Measurements from ENCODE around the gene RIOK1.
"Not testable (repeated sequence)": the region's sequence is repeated elsewhere in the genome, so short reads cannot be mapped to it uniquely, and the experiment has no call there.

RIOK1 gene

DNA sequence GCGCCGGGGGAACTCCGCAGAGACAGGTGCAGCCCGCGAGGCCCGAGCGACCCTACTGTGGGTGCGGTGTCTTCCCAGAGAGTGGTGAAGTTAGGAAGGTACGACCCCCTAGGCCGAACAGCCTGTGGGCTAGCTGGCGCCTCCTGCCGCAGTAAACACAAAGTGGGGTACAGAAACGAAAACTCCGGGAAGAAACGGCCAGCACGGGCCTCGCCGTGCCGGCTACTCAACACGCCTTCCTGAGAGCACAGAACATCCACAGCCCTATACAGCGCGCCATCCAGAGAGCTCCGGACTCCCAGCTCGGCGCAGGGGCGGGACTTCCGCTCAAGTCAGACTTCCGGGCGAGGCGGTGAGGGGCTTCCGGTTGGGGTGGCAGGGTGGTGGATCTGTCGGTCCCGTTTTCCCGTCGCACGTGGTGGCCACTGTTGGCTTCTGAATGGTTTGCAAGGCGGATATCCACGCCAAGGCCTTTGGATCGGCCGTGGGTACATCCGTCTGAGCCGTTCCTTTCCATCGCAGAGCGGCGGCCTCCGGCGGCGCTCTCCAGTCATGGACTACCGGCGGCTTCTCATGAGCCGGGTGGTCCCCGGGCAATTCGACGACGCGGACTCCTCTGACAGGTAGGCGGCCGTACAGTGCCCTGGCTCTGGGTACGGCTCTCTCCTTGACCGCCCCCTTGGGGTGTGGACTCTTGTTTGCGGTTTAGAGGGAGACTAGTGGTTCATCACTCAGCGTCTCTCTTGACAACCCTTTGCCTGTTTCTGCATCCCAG, at the start of gene RIOK1, which contains the start of gene CAGE1:
Gene RIOK1 (plus strand): TSS at position 358 of the 775 bp plus-strand sequence. CDS start 195 bp downstream, at position 553.
Gene CAGE1 (minus strand): TSS at position 292 of the 775 bp plus-strand sequence. CDS start 2,569 bp downstream, outside the sequence.
- DNase-seq = peak; percentile 87 to 90

DNA sequence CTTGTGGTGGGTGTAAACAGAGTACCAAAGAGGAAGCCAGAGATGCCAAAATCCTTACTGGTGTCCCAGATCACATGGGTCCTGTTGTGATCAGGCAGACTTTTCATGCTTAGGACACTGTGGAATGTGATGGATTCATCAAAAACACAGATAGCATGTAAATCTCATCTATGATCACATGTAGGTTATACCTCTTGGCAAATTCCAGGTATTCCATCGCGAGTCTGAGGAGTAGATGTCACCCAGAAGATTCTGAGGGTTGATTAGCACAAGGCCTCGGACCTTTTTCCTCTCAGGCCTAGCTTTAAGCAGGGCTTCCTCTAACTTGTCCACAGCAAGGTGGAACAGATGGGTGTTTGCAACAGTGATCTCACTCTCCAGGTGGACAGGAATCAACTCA, 48.3 kb upstream of the RIOK1 start:
- no peak for DNase-seq

DNA sequence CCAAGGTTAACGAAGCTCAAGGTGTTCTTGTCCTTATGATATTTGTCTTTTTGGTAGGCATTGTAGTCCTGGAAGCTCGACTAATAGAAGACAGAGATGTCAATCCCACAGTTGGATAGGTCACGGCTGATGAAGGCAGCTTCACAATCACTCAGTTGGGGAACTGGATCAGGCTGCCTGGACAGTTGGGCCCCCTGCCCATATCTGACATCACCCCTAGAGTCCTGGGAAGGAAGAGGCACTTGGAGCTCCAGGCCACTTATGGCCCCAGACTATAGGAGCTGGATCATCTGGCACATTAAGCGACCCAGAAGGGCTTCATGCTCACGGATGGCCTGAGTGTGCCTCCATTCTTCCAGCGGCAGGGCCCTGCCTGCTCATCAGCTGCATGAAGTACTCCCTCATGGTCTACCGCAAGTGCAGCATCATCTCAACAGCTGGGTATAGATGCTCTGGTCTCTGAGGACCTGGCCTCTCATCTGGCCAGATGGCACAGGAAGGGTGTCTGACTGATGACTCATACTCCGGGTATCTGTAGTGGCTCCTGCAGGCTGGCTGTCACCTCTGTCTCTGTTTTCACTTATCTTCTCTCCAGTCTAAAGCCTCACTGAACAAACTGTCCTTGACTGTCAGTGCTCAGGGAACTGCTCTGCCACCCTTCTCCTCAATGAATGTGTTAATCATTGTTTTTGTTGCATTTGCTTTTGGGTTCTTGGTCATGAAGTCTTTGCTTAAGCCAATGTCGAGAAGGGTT, 47.4 kb upstream of the RIOK1 start:
- no peak for DNase-seq

DNA sequence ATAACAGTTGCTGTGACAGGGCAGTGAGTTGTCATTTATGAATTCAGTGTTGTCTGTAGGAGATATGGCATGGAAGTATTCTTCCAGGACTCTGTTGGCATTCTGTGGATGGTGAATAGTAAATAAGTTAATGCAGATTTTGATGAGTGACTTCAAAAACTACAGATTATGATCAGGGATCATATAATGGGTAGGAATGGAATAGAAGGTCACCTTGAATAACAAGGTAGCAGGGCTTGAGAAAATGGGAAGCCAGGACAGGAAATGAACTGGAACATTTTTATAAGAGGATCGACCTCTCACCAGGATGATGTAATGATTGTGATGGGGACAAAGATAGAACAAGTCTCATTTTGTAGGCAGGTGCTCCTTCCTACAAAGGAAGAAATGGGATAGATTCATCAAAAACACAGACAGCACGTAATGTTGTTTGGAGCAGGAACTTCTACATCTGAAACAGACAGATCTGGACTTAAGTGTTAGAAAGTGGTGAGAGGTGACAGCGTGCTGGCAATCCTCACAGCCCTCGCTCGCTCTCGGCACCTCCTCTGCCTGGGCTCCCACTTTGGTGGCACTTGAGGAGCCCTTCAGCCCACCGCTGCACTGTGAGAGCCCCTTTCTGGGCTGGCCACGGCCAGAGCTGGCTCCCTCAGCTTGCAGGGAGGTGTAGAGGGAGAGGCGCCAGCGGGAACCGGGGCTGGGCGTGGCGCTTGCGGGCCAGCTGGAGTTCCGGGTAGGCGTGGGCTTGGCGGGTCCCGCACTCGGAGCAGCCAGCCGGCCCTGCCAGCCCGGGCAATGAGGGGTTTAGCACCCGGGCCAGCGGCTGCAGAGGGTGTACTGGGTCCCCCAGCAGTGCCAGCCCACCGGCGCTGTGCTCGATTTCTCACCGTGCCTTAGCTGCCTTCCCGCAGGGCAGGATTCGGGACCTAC, 45.8 kb upstream of the RIOK1 start:
- DNase-seq = no peak

DNA sequence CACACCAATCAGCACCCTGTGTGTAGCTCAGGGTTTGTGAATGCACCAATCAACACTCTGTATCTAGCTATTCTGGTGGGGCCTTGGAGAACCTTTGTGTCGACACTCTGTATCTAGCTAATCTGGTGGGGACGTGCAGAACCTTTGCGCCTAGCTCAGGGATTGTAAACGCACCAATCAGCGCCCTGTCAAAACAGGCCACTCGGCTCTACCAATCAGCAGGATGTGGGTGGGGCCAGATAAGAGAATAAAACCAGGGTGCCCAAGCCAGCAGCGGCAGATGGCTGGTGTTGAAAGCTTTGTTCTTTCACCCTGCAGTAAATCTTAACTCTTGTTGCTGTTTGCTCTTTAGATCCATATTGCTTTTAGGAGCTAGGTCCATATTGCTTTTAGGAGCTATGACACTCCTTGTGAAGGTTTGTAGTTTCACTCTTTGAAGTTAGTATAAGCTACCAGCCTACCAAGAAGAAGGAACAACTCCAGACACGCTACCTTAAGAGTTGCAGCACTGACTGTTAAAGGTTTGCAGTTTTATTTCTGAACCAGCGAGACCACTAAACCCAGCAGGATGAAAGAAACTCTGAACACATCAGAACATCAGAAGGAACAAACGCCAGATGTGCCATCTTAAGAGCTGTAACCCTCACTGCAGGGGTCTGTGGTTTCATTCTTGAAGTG, 44.7 kb upstream of the RIOK1 start:
- not testable (repeated sequence) for DNase-seq

DNA sequence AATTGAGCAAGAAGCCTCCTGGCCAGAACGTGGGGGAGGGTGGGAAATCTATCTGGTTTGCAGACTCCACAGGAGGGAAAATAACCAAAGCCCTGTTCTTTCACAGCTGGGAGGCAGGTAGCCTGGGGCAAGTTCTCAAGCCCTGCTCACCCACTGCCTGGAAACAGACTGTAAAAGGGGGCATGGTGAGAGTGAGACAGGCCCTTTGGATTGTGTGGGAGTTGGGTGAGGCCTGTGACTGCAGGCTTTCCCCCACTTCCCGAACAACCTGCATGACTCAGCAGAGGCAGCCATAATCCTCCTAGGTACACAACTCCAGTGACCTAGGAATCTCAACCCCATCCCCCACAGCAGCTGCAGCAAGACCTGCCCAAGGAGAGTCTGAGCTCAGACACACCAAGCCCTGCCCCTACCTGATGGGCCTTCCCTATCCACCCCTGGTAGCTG, 42.0 kb upstream of the RIOK1 start:
- not testable (repeated sequence) for DNase-seq

DNA sequence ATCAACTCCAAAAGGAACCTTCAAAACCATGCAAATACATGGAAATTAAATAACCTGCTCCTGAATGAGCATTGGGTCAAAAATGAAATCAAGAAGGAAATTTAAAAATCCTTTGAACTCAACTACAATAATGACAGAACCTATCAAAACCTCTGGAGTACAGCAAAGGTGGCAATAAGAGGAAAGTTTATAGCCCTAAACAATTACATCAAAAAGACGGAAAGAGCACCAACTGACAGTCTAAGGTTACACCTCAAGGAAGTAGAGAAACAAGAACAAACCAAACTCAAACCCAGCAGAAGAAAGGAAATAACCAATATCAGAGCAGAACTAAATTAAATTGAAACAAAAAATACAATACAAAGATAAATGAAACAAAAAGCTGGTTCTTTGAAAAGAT, 39.0 kb upstream of the RIOK1 start:
- not testable (repeated sequence) for DNase-seq

DNA sequence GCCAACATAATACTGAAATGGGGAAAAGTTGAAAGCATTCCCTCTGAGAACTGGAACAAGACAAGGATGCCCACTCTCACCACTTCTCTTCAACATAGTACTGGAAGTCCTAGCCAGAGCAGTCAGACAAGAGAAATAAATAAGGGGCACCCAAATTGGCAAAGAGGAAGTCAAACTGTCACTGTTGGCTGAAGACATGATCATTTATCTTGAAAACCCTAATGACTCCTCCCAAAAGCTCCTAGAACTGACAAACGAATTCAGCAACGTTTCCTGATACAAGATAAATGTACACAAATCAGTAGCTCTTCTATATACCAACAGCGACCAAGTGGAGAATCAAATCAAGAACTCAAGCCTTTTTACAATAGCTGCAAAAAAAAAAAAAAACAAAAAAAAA, 37.7 kb upstream of the RIOK1 start:
- DNase-seq = not testable (repeated sequence)

DNA sequence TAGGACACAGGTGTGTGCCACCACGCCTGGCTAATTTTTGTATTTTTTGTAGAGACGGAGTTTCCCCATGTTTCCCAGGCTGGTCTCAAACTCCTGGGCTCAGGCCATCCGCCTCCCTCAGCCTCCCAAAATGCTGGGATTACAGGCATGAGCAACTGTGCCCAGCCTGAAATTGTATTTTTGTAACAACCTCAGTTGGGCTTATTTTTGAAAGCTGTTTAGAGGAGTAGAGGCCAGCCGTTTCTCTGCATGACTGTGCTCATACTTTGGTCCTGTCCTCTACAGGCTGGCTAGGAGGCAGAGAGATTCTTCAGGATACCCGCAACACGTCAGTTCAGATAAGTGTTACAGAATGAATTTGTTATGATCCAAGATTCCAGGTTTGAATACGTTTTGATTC, 22.2 kb upstream of the RIOK1 start:
- DNase-seq = no peak

DNA sequence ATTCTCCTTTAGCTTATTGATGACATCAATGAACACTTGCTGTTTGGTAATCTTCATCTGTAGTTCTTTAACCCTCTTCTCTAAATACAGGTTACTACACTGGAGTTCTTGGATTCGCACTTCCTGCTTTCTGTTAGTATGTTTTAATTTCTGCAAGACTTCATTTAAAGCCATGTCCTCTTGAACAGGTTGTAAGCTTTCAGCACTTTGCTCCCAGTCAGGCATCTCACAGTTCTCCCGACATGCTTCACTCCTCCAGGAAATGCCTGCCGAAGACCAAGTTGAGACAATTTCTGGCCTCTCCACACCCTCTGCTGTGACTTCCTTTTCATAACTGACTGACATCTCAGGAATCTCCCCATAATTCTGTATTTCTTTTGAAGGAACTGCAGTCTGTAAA, 15.9 kb upstream of the RIOK1 start:
- no peak for DNase-seq

DNA sequence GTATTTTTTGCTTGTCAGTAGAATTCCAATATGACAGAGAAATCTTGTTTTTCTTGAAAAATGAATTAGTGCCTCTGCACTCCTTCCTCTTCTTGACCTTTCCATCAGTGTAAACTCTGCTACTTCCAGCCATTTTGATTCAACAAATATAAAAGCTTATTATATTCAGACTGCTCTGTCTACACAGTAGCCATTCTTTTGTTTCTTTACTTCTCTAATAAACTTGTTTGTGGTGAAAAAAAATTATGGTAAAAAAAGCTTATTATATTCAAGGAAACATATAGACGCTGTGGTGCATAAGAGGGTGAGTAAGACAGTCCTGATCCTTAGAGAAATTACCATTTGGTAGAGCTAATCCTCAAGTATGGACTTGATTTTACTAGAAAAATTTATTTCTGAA, 11.6 kb upstream of the RIOK1 start:
- no peak for DNase-seq

DNA sequence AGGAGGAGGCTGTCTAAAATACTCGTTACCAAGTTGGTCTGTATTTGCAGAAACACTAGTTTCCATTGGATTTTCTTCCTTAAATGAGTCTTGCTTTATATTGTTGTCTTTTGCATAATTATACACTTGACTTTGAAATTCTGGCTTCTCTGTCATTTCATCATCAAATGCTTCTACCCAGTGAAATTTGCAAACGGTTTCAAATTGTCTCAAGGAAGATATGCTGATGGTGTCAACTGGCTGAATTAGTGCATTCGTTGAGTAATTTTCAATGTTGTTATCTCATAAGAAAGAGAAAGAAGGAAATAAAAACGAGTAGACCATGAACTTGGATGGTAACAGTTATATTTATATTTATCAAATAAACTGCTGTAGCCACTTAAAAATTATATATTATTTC, 10.9 kb upstream of the RIOK1 start:
- no peak for DNase-seq

DNA sequence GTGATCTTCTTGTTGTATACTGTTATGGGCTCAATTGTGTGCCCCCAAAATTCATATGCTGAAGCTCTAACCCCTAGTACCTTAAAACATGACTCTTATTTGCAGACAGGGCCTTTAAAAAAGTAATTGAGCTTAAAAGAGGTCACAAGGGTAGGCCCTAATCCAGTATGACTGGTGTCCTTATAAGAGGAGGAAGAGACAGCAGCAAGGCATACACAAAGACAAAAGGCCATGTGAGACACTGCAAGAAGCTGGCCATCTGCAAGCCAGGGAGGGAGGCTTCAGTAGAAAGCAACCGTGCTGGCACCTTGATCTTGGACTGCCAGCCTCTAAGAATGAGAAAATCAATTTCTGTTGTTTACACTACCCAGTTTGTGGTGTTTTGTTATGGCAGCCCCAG, 8.5 kb upstream of the RIOK1 start:
- DNase-seq = no peak

DNA sequence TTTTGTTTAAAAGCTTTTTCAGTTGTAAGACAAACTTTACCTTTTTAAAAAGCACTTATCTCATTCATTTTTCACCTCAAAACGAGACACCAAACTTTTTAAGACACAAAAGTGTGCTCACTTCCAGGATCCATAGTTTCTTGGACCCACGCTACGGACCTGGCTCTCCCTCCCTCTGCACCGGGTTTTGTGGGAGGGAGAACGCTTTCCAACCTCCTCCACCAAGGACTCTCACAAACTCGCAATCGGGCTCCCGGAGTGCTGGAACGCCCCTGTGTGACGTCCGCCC, 502 bp upstream of the RIOK1 start:
- DNase-seq = no peak

DNA sequence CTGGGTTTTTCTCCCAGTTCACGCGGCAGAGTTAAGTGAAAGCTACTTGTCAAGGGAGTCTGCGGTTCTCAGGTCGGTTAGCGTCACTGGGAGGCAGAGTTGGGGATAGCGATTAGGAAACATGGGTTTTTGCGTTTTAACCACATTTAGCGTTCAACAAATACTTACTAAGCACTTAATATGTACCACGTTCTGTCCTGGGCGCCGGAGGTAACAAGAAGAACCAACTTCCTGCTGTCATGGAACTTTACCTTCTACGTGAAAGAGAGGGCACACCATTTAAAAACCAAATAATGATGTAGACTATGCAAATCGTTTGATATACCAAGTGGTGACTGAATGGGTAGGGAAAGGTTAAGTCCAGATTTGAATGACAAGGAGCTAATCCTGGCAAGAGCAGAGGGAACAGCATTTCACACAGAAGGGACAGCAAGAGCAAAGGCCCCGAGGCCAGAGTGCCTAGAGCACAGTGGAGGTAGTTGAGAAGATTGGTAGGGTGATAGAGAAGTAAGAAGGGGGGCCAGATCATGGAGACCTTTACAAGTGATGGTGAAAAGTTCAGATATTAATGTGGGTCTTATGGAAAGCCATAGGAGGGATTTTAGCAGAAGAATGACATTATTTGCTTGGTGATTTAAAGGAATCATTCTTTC, 744 bp downstream of the RIOK1 start:
- no peak for DNase-seq

DNA sequence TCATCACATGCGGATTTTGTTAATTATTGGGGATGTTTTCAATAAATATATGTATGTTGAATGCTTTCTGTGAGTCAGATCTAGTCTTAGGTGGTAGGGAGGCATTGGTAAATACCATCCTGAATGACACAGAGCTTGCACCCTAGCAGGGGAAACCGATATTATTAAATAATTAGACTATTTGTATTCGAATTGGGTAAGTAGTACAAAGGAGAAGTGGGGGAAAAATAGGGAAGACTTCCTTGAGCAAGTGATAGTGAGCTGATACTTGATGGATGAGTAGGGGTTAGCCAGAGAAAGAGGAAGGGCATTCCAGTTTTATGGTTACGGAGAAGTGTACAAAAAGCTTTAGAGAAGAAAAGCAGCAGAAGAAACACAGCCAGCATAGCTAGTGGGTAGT, 1.5 kb downstream of the RIOK1 start:
- DNase-seq = no peak

DNA sequence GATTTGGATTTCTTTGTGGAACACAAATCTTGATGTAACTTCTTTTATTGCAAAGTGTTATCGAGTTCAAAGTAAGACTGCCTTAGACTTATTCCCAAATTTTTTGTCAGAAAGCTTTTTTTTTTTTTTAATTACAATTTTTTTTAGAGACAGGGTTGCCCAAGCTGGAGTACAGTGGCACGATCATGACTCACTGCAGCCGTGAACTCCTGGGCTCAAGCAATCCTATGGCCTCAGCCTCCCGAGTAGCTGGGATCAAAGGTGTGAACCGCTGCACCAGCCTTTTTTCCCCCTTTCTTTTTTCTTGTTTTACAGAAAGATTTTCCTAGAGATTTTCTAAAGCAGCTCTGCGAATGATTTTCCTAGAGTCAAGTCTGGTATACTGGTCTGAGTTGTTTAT, 2.8 kb downstream of the RIOK1 start:
- DNase-seq = no peak

DNA sequence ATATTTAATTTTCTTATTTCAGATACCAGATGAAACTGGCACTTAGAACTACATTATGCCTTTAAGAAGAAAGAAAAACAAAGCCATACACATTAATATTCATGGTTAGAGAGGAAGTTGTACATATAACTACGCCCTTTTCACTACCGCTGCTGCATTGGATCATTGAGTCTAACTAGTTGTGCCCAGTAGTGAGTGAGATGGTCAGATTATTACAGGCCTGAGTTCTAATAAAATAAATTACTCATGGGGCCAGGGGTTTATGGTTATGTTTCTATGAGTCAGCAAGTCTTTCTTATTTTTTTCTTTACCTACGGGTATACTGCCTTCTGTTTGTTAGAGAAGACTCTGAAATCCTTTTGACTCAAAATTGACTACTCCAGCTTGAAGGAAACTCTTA, 11.5 kb downstream of the RIOK1 start:
- DNase-seq = no peak

DNA sequence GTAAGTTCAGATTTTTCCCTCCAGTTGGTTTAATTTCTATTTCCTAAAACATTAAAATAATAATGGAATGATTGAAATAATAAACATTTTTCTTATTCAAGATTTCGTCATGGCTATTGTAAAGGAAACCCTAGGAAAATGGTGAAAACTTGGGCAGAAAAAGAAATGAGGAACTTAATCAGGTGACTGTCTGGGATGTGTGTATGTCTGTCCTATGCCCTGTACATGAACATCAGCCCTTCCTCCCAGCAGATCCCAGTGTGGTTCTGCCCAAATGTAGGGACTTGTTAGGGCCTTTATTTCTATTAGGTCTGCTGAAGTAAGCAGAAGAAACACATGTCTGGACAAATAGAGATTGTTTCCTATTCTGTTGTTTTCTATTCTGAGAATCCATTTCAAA, 13.1 kb downstream of the RIOK1 start:
- DNase-seq = no peak

DNA sequence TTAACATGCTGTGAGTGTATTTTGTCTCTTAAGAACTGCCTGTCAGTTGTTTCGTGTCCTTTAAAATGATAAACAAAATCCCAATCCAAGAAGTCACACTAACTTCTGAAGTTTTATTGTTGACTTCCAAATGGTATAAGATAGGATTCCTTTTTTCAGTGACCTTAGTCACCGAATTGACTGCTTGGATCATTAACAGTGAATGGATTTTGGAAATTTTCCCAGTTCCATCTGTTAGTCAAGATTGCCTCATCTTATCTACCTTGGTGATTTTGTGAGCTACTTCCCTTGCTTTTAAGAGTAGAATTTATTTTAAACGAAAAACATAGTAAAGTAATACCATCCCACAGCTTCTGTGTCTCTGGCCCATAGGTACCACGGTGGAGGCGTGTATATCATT, 14.9 kb downstream of the RIOK1 start:
- no peak for DNase-seq

DNA sequence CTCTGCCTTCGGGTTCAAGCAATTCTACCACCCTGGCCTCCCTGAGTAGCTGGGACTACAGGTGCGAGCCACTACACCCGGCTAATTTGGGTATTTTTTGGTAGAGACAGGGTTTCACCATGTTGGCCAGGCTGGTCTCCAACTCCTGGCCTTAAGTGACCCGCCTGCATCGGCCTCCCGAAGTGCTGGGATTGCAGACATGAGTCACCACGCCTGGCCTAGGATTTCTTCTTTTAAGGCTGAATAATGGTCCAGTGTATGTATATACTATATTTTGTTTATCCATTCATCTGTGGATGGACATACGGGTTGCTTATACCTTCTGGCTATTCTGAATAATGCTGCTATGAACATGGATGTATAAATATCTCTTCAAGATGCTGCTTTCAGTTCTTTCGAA, 17.1 kb downstream of the RIOK1 start:
- DNase-seq = no peak

DNA sequence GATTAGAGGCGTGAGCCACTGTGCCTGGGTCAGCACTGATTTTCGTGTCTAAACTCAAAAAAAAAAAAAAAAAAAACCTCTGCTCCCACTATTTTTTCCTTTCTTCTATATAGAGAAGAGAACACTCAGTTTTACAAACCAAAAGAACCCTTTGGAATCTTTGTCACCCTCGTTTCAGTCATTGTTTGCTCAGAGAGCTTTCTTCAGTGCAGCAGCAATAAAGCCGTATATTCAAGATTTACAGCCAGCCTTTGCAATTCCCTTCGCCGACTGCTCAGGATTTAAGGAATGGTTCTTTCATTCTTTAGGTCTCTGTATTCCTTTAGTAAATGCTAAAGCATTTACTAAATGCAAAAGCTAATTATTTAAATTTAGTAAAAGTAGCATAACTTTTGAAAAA, 20.1 kb downstream of the RIOK1 start:
- no peak for DNase-seq
